NCI-H1436 treated with DMSO at 0.1 percent for 48 hours (cell line): ENCODE results near the gene PON2.

Experiments used
- DNase-seq: peaks from one replicate; lab custom pipeline; 2025; lab: John Stamatoyannopoulos, UW

PON2 gene

GRCh38 chr7:95444796-95445195 lies 10.0 kb upstream of the PON2 start:
- no peak for DNase-seq

- DNase-seq = no peak
These were observed 6.4 kb upstream of the PON2 start for GRCh38 chr7:95441042-95441823.

- no peak for DNase-seq
These were observed 5.7 kb upstream of the PON2 start for GRCh38 chr7:95440394-95441038.

- DNase-seq = no peak
These were observed 1.6 kb upstream of the PON2 start for GRCh38 chr7:95436407-95436806.

- DNase-seq = no peak
These were observed 573 bp upstream of the PON2 start for GRCh38 chr7:95435422-95435780.

GRCh38 chr7:95433952-95434556 lies 774 bp downstream of the PON2 start:
- DNase-seq = no peak

GRCh38 chr7:95433129-95433528 lies 1.7 kb downstream of the PON2 start:
- no peak for DNase-seq

- DNase-seq = no peak
These were observed 2.2 kb downstream of the PON2 start for GRCh38 chr7:95432606-95433005.

GRCh38 chr7:95430864-95431263 lies 4.0 kb downstream of the PON2 start:
- DNase-seq = no peak

GRCh38 chr7:95429241-95429990 lies 5.4 kb downstream of the PON2 start:
- DNase-seq = no peak

GRCh38 chr7:95427914-95428516 lies 6.8 kb downstream of the PON2 start:
- no peak for DNase-seq

- DNase-seq = no peak
These were observed 7.7 kb downstream of the PON2 start for GRCh38 chr7:95427166-95427565.

- no peak for DNase-seq
These were observed 9.1 kb downstream of the PON2 start for GRCh38 chr7:95425694-95426093.

- no peak for DNase-seq
These were observed 10.1 kb downstream of the PON2 start for GRCh38 chr7:95424716-95425115.

- no peak for DNase-seq
These were observed 12.9 kb downstream of the PON2 start for GRCh38 chr7:95421847-95422444.

- no peak for DNase-seq
These were observed 13.6 kb downstream of the PON2 start for GRCh38 chr7:95421000-95421846.

- no peak for DNase-seq
These were observed 22.8 kb downstream of the PON2 start for GRCh38 chr7:95412075-95412474.

GRCh38 chr7:95411666-95412065 lies 23.2 kb downstream of the PON2 start:
- DNase-seq = no peak

- DNase-seq = no peak
These were observed 23.8 kb downstream of the PON2 start for GRCh38 chr7:95411036-95411435.

- no peak for DNase-seq
These were observed 27.1 kb downstream of the PON2 start for GRCh38 chr7:95407751-95408150.

GRCh38 chr7:95405800-95406199 lies 29.0 kb downstream of the PON2 start:
- DNase-seq = no peak
